Thyroid gland (tissue), 4 donors: Measurements from ENCODE around the gene INPP5D. TPM values are rescaled to one million over a fixed set of nuclear protein-coding genes. Genes with fewer than 3 reads are reported as not detected.

ENCODE experiments used
- DNase-seq, 2 donors: peaks; one replicate each; pipeline ENCODE4 v3.0.0-alpha.2; 2019
- H3K27ac ChIP-seq, 3 donors: fragments of 200-600 bp; sonication (generic); 1 replicate in 2 of 3; 2 replicates in 1 of 3; pipeline ENCODE4 v1.5.1; 2016 to 2019; ENCODE audit warnings: mild to moderate bottlenecking in 1 of 3, moderate library complexity in 1 of 3
- H3K27me3 ChIP-seq: fragments of 200-600 bp; sonication (generic); one replicate; pipeline ENCODE4 v1.5.1; 2019
- H3K36me3 ChIP-seq, 2 donors: fragments of 200-600 bp; sonication (generic); one replicate each; pipeline ENCODE4 v1.5.1; 2016 to 2019
- H3K4me1 ChIP-seq, 2 donors: fragments of 200-600 bp; sonication (generic); one replicate each; pipeline ENCODE4 v1.5.1; 2017 to 2019
- H3K4me3 ChIP-seq, 3 donors: fragments of 200-600 bp; sonication (generic); replicated peaks in 1 of 3; 1 replicate in 2 of 3; 2 replicates in 1 of 3; pipeline ENCODE4 v1.5.1; 2016; ENCODE audit warnings: mild to moderate bottlenecking in 1 of 3
- H3K9me3 ChIP-seq: fragments of 200-600 bp; sonication (generic); one replicate; pipeline ENCODE4 v1.5.1; 2017
- CTCF ChIP-seq, 6 experiments: fragments of 200-600 bp in 3 of 6; fragments of 450-650 bp in 3 of 6; sonication (generic) in 3 of 6; IDR thresholded peaks; one replicate each; pipeline ENCODE4 v1.5.1; 2016 to 2019; ENCODE audit warnings: antibody characterized with exemption in 6 of 6, mild to moderate bottlenecking in 2 of 6, inconsistent platforms in 1 of 6, moderate library complexity in 1 of 6
- POLR2A ChIP-seq, 2 donors: fragments of 450-650 bp; IDR thresholded peaks; one replicate each; pipeline ENCODE4 v1.6.1; 2017; ENCODE audit warnings: antibody characterized with exemption in 2 of 2, mild to moderate bottlenecking in 2 of 2, moderate library complexity in 1 of 2
- WGBS, 2 donors: methylation state at CpG; one replicate each; pipeline ENCODE4 v1.1.5; 2017; 5-methylcytosine and 5-hydroxymethylcytosine counted together
- intact Hi-C: fragments of 100-400 bp; cut with DNase I; formaldehyde crosslinking; loops from one replicate; pipeline ENCODE4 v1.15.1; 2023
- total RNA-seq, 4 donors: library from RNA; depleted of rRNA; stranded (reverse); fragments of >200 nt; gene quantifications; one replicate each; pipeline ENCODE4 v1.2.3, GENCODE V29; 2016

The INPP5D gene
- total RNA-seq, 4 donors from 2014 or later: 7.1 to 13.4 (median 10.5) TPM

- Histone ChIP-seq H3K4me3 (no peak overlapping the region), H3K4me1 (no peaks in the 10 kb centered on the region), H3K9me3 (no peaks in the 10 kb centered on the region), H3K27ac (no peak overlapping the region), H3K36me3 (no peaks in the 10 kb centered on the region), H3K27me3 (no peaks in the 10 kb centered on the region)
- intact Hi-C loops: no loop called here
- 81 to 83% methylated on average over 11 to 12 of the region's 12 CpGs for WGBS, 2 donors
- TF ChIP-seq POLR2A (IDR thresholded peaks at IDR 0.05) (no peak), CTCF (IDR thresholded peaks at IDR 0.05) (no peak)
- no peak for DNase-seq
These were observed 57.9 kb downstream of the INPP5D start for GRCh38 chr2:233117811-233118647.

DNA sequence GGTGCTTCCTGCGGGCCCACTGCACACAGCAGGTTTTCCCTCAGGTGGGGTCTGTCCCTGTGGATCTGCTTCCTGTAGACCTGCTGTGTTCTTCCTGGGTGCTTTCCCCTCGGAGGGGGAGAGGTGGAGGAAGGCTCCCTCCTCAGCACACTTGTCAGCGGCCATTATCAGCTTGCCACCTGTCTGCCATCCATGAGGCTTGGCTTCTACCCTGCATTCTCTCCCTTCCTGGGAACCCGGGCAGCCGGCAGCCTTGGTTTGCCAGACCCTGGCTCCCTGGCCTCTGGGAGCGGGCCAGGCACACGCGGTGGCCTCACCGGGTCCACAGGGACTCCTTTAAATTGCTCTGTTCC, 58.5 kb downstream of the INPP5D start:
- intact Hi-C loops: no loop called here
- no peak for DNase-seq
- H3K36me3 ChIP-seq: no peaks in the 10 kb centered on the region
- no peak overlapping the region for H3K27ac ChIP-seq
- no peaks in the 10 kb centered on the region for H3K27me3 ChIP-seq
- TF ChIP-seq CTCF (IDR thresholded peaks at IDR 0.05) (no peak), POLR2A (IDR thresholded peaks at IDR 0.05) (no peak)
- H3K4me3 ChIP-seq: no peak overlapping the region
- no peaks in the 10 kb centered on the region for H3K4me1 ChIP-seq
- 89 to 93% methylated on average over 6 to 9 of the region's 9 CpGs for WGBS, 2 donors
- H3K9me3 ChIP-seq: no peaks in the 10 kb centered on the region

GRCh38 chr2:233119123-233119522, 59.0 kb downstream of the INPP5D start:
- TF ChIP-seq CTCF (IDR thresholded peaks at IDR 0.05) (no peak), POLR2A (IDR thresholded peaks at IDR 0.05) (no peak)
- intact Hi-C loops: no loop called here
- 73 to 87% methylated on average over 8 of the region's 8 CpGs for WGBS, 2 donors
- no peak overlapping the region for H3K4me3 ChIP-seq
- H3K4me1 ChIP-seq: no peaks in the 10 kb centered on the region
- no peaks in the 10 kb centered on the region for H3K9me3 ChIP-seq
- no peaks in the 10 kb centered on the region for H3K36me3 ChIP-seq
- no peaks in the 10 kb centered on the region for H3K27me3 ChIP-seq
- no peak for DNase-seq
- no peak overlapping the region for H3K27ac ChIP-seq

DNA sequence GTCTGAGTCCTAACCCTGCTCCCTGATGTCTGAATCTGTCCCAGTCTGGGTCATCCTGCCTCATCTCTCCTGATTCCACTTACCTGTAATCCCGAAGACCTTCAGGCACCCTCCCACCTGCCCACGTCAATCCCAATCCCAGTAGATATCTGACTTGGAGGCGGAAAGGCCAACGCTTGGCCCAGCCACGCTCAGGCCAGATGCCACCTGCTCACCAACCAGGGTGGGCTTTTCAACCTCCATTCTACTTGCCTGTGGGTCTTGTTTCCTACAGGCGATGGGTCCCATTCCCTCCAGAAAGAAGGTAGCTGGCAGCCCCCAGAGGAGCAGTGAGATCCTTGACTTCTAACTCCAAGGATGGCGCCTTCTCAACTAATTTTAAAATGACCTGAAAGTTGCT, 59.7 kb downstream of the INPP5D start:
- intact Hi-C loops: no loop called here

DNA sequence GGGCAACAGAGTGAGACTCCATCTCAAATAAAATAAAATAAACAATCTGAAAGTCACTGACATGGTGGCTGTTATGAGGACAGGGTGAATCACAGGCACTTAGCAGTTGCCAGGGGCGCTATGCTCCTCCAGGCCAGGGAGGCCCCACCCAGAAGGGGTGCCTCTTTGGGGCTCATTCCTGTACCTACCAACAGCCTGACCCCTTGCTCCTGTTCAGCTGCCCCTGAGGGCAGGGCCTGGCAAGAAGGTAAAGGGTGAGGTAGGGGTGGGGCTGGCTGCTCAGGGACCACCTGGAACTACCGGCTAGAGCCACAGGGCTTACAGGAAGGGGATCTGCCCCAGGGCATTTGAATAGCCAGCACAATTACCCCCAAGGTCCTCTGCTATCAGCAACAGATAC, 60.3 kb downstream of the INPP5D start:
- Histone ChIP-seq H3K4me3 (no peak overlapping the region), H3K9me3 (no peaks in the 10 kb centered on the region), H3K36me3 (no peaks in the 10 kb centered on the region), H3K27me3 (no peaks in the 10 kb centered on the region), H3K27ac (no peak overlapping the region), H3K4me1 (no peaks in the 10 kb centered on the region)
- WGBS, 2 donors: 82 to 92% methylated on average over 2 of the region's 2 CpGs
- no peak for DNase-seq
- TF ChIP-seq CTCF (IDR thresholded peaks at IDR 0.05) (no peak), POLR2A (IDR thresholded peaks at IDR 0.05) (no peak)
- intact Hi-C loops: no loop called here

More for the DNA sequence above, 59.7 kb downstream of the INPP5D start:
- WGBS, 2 donors: 96 to 98% methylated on average over 7 of the region's 7 CpGs
- no peak for DNase-seq
- Histone ChIP-seq H3K36me3 (no peaks in the 10 kb centered on the region), H3K9me3 (no peaks in the 10 kb centered on the region), H3K4me1 (no peaks in the 10 kb centered on the region), H3K4me3 (no peak overlapping the region), H3K27ac (no peak overlapping the region), H3K27me3 (no peaks in the 10 kb centered on the region)
- no peak for TF ChIP-seq POLR2A (IDR thresholded peaks at IDR 0.05)
